MG63 (cell line): Measurements from ENCODE around the gene PROM2. TPM values are rescaled to one million over a fixed set of nuclear protein-coding genes. Genes with fewer than 3 reads are reported as not detected.
"Not testable (repeated sequence)": the region's sequence is repeated elsewhere in the genome, so short reads cannot be mapped to it uniquely, and the experiment has no call there.

ENCODE experiments used
- DNase-seq: peaks from one replicate; pipeline ENCODE4 v3.0.0-alpha.2; 2020
- H3K27me3 ChIP-seq: fragments of 250-450 bp; sonication (Bioruptor Pico); 2 replicates; pipeline ENCODE4 v1.5.1; 2020; ENCODE audit warnings: mild to moderate bottlenecking, moderate library complexity
- H3K36me3 ChIP-seq: fragments of 250-450 bp; sonication (Bioruptor Pico); 2 replicates; pipeline ENCODE4 v1.5.1; 2020; ENCODE audit warnings: mild to moderate bottlenecking, moderate library complexity
- H3K4me3 ChIP-seq: fragments of 250-450 bp; sonication (Bioruptor Pico); 2 replicates; pipeline ENCODE4 v1.5.1; 2020; ENCODE audit warnings: mild to moderate bottlenecking, moderate library complexity
- H3K9me3 ChIP-seq: fragments of 250-450 bp; sonication (Bioruptor Pico); 2 replicates; pipeline ENCODE4 v1.5.1; 2020; ENCODE audit warnings: mild to moderate bottlenecking, moderate library complexity
- total RNA-seq: library from RNA; depleted of rRNA; stranded (reverse); fragments of >200 nt; shearing (Covaris generic); gene quantifications from 2 replicates; pipeline ENCODE4 v1.2.3, GENCODE V29; 2014; ENCODE audit warnings: low replicate concordance; rRNA removed

The PROM2 gene
- total RNA-seq, result 2.0 and 2.3 TPM in 2 replicates

DNA sequence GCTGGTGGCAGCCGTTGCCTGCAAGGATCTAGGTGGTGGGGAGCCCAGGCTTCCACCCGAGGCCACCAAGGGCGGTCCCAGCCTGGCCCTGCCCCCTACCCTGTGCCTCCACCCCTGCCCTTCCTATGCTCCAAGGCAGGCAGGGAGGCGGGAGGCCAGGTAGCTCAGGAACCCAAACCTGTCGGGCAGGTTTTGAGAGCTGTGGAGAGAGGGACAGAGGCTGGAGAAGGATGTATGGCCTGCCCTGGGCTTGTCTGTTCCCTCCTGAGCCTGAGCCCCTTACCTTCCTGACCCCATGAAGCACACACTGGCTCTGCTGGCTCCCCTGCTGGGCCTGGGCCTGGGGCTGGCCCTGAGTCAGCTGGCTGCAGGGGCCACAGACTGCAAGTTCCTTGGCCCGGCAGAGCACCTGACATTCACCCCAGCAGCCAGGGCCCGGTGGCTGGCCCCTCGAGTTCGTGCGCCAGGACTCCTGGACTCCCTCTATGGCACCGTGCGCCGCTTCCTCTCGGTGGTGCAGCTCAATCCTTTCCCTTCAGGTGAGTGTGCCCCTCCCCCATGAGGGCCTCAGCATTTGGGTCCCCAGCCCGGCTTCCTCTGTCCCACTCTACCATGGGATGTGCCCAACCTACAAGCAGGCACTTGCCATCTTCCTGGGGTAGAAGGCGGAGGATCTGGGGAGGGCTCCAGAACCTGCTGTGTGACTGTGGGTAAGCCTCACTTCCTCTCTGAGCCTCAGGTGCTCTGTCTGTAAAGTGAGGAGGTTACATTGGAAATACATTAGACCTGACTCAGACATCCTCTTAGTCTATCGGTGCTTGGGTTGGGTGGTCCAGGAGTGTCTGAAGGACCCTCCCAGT, at the start of gene PROM2:
Gene PROM2 (plus strand): TSS at position 159 of the 860 bp plus-strand sequence. CDS start 137 bp downstream, at position 296.
- no peak within 1 kb of the TSS for H3K4me3 ChIP-seq
- no peaks in the 10 kb centered on the region for H3K27me3 ChIP-seq
- DNase-seq, result no peak
- H3K36me3 ChIP-seq, result no peaks in the 10 kb centered on the region
- no peaks in the 10 kb centered on the region for H3K9me3 ChIP-seq

DNA sequence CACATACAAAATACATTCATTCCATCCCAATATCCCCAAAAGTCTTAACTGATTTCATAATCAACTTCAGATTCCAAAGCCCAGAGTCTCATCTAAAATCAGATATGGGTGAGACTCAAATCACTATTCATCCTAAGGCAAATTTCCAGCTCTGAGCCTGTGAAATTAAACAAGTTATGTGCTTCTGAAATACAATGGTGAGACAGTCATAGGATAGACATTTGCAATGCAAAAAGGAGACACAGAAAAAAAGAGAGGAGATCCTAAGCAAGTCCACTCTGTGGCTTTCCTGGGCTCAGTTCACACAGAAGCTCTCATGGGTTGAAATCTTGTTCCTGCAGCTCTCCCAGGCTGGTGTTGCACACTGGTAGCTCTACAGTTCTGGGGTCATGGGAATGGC, 48.6 kb upstream of the PROM2 start:
- no peaks in the 10 kb centered on the region for H3K36me3 ChIP-seq
- no peaks in the 10 kb centered on the region for H3K27me3 ChIP-seq
- H3K4me3 ChIP-seq, result no peak overlapping the region
- no peak for DNase-seq
- peaks cover 7% of the 10 kb centered on the region for H3K9me3 ChIP-seq

DNA sequence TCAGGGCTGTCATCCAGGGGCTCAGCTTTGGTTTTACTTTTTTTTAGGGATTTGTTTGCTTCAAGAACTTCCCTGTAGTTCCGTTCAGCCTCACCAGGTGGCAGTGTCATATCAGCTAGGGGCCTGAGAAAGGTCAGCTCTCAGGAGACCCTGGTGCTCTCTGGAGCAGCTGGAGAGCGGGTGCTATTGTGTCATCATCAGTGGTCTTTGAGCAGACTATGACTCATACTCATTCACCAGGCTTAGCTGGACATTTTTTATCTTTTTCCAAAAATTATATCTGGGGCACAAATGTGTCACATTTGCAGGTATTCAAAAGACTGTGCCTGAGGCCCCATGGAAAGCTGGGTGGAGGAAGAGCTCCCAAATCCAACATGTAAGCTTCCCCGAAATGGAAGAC, 42.5 kb upstream of the PROM2 start:
- Histone ChIP-seq H3K36me3 (no peaks in the 10 kb centered on the region), H3K27me3 (no peaks in the 10 kb centered on the region)
- peak; percentile 79 for DNase-seq

DNA sequence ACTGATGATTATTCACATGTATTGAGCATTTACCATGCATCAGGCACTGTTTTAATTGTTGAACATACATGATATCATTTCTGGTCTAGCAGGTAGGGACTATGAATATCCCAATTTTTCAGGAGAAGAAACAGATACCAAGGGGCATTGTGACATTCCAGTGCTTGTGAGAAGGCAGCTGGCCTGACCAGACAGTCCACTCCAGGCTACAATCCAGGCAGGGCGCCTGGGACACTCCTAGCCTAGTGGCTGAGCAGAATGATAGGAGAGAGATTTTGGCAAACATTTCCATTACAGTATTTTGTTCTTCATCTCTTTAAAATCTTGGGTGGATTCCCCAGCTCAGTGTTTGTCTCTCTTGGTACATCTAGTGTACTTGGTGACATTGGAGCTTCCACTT, 42.0 kb upstream of the PROM2 start:
- H3K4me3 ChIP-seq, result no peak overlapping the region
- H3K9me3 ChIP-seq, result no peaks in the 10 kb centered on the region
- no peaks in the 10 kb centered on the region for H3K27me3 ChIP-seq
- DNase-seq, result no peak
- no peaks in the 10 kb centered on the region for H3K36me3 ChIP-seq

More for the DNA sequence above, 42.5 kb upstream of the PROM2 start:
- no peak overlapping the region for H3K4me3 ChIP-seq
- H3K9me3 ChIP-seq, result no peaks in the 10 kb centered on the region

DNA sequence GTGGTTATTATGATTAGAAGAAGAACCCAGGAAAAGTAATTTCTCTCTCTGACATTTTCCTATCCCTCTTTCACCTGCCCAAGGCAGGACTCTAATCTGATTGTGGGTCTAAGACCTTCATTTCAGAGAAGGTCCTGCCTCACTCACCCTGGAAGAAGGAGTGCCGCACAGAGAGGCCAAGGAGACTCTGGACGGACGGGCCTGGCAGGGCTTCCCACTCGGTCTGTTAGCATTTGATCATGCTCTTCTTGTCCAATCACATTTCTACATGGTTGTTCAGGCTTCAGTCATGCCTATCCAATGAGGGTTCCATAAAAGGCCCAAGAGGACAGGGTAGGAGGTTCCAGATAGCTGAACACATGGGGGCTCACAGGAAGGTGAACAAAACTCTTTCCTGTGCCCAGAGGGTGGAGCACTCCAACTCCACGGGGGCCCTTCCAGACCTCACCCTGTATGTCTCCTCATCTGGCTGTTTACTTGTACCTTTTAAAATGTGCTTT, 39.9 kb upstream of the PROM2 start:
- no peak for DNase-seq
- no peaks in the 10 kb centered on the region for H3K27me3 ChIP-seq
- no peaks in the 10 kb centered on the region for H3K36me3 ChIP-seq
- H3K9me3 ChIP-seq, result no peaks in the 10 kb centered on the region
- H3K4me3 ChIP-seq, result no peak overlapping the region

- no peak overlapping the region for H3K4me3 ChIP-seq
- no peaks in the 10 kb centered on the region for H3K36me3 ChIP-seq
- no peak for DNase-seq
- H3K27me3 ChIP-seq, result no peaks in the 10 kb centered on the region
- no peaks in the 10 kb centered on the region for H3K9me3 ChIP-seq
These were observed 39.4 kb upstream of the PROM2 start for GRCh38 chr2:95234816-95235215.

GRCh38 chr2:95238131-95238530, 36.1 kb upstream of the PROM2 start:
- H3K36me3 ChIP-seq, result no peaks in the 10 kb centered on the region
- DNase-seq, result no peak
- H3K4me3 ChIP-seq, result no peak overlapping the region
- H3K9me3 ChIP-seq, result peaks cover 10% of the 10 kb centered on the region
- H3K27me3 ChIP-seq, result no peaks in the 10 kb centered on the region

GRCh38 chr2:95240091-95240490, 34.2 kb upstream of the PROM2 start:
- Histone ChIP-seq H3K4me3 (no peak overlapping the region), H3K9me3 (peaks cover 13% of the 10 kb centered on the region), H3K27me3 (no peaks in the 10 kb centered on the region), H3K36me3 (no peaks in the 10 kb centered on the region)
- no peak for DNase-seq

GRCh38 chr2:95240556-95240955, 33.7 kb upstream of the PROM2 start:
- no peak overlapping the region for H3K4me3 ChIP-seq
- DNase-seq, result no peak
- no peaks in the 10 kb centered on the region for H3K36me3 ChIP-seq
- no peaks in the 10 kb centered on the region for H3K27me3 ChIP-seq
- peaks cover 13% of the 10 kb centered on the region for H3K9me3 ChIP-seq

DNA sequence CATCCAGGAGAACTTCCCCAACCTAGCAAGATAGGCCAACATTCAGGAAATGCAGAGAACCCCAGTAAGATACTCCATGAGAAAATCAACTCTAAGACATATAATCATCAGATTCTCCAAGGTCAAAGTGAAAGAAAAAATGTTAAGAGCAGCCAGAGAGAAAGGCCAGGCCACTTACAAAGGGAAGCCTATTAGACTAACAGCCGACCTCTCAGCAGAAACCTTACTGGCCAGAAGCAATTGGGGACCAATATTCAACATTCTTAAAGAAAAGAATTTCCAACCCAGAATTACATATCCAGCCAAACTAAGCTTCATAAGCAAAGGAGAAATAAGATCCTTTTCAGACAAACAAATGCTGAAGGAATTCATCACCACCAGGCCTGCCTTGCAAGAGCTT, 32.2 kb upstream of the PROM2 start:
- not testable (repeated sequence) for H3K27me3 ChIP-seq, H3K36me3 ChIP-seq, H3K4me3 ChIP-seq, DNase-seq
- peaks cover 13% of the 10 kb centered on the region for H3K9me3 ChIP-seq

DNA sequence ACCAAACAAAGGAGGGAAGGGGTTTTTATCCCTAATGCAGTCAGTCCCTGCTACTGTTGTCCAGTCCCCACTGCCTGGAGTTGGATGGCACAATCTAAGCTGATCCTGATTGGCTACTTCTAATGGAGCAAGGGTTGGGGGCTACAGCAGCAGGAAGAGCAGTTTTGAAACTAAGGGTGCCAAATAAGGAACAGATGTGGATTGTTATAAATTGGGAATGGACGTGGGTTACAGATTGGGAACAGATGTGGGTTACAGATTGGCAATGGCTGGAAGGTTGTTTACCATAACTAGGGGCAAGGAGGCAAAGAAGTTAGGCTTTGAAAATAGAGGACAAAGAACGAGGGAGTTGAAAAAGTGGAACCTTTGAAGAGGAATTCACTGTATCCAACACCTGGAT, 16.0 kb upstream of the PROM2 start:
- DNase-seq, result no peak
- Histone ChIP-seq H3K4me3 (no peak overlapping the region), H3K27me3 (no peaks in the 10 kb centered on the region), H3K36me3 (no peaks in the 10 kb centered on the region), H3K9me3 (peaks cover 14% of the 10 kb centered on the region)

DNA sequence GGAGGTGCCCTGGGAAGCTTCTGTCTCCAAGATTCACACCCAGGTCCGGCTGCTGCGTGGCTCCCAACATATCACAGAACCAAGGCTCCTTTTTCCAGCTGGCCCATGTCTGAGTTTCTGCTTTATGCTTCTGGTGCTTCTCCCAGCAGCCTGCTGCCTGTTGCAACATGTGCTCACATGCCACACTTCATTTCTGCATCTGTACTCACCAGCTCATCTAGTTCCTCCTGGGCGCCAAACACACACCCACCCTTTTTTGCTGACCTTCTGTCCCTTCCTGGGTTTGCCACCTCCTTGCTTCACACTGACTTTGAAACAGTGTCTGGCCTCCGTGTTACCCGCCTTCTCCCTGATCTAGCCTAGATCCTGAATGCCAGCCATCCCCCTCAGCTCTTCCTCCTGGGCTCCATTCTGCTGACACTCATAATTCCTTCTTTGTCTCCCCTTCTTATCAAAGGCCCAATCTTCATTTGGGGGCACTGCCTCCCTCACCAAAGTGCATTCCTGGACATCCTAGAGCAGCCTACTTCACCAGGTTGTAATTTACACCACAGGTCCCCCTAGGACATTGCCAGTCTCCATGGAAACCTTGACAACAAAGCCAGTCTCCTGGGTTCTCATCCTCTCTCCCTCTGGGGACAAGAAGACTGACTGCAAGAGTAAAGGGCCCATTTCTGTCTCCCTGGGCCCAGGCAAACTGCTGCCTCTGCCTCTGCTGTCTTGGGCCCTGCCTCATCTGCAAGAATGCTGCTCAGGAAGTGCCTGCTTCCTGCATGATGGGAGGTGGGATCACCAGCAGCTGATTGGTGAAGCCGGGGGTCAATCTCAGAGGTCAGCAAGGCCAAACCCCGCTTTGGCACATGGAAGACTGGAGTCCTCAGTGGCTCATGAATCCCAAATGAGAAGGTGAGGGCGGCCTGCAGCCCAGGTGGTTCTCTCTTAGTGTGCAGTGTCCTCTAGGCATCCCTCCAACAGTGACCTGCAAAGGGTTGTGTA, 13.9 kb upstream of the PROM2 start:
- Histone ChIP-seq H3K27me3 (peaks cover 2% of the 10 kb centered on the region; the same call in 1 of the 2 replicates), H3K9me3 (peaks cover 14% of the 10 kb centered on the region), H3K4me3 (no peak overlapping the region), H3K36me3 (no peaks in the 10 kb centered on the region)
- no peak for DNase-seq

GRCh38 chr2:95261602-95262001, 12.6 kb upstream of the PROM2 start:
- no peak for DNase-seq
- Histone ChIP-seq H3K4me3 (no peak overlapping the region), H3K27me3 (peaks cover 2% of the 10 kb centered on the region; the same call in 1 of the 2 replicates), H3K9me3 (peaks cover 10% of the 10 kb centered on the region), H3K36me3 (no peaks in the 10 kb centered on the region)

DNA sequence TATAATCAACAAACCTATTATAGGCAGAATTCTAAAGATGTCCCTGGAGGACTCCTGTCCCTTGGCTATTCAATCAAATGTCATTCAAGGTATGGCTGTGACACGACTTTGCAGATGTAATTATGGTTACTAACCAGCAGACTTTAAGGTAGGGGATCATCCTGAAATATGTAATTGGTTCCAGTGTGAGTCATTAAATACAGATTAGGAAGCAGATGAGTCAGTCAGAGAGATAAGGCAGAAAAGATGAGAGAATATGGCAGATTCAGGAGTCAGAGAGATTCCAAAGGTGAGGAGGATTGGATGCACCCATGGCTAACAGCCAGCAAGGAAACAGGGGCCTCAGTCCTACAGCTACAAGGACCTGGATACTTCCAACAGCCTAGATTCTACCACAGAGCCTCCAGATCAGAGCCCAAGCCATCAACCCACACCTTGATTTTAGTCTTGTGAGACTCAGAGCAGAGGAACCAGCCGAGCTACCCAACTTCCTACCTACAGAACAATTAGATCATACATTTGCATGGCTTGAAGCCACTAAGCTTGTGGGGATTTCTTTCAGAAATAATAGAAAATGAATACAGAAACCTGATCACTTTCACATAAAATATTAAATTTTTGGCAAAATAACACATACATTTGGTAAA, 11.2 kb upstream of the PROM2 start:
- H3K9me3 ChIP-seq, result 0 out of 2 replicates have a peak, but pooled peaks cover 2% of the 10 kb centered on the region
- DNase-seq, result no peak
- no peaks in the 10 kb centered on the region for H3K36me3 ChIP-seq
- peaks cover 2% of the 10 kb centered on the region; the same call in 1 of the 2 replicates for H3K27me3 ChIP-seq
- no peak overlapping the region for H3K4me3 ChIP-seq

DNA sequence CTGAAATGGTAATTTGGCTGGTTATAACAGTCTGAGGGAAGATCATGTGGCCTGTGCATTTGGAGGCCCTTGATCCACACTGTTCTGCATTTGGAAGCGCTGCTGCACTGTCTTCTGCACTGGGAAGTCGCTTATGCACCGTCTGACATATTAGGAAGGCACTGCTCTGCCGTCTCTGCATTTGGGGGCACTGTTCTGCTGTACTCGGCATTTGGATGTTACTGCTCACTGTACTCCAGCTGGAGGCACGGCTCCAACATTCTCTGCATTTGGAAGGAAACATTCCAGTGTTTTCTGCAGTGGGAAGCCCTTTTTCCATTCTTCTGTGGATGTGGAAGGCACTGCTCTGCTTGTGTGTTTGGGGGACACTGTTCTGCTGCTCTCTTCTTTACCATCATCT, 9.6 kb upstream of the PROM2 start:
- H3K36me3 ChIP-seq, result no peaks in the 10 kb centered on the region
- no peaks in the 10 kb centered on the region for H3K9me3 ChIP-seq
- peaks cover 2% of the 10 kb centered on the region; the same call in 1 of the 2 replicates for H3K27me3 ChIP-seq
- no peak overlapping the region for H3K4me3 ChIP-seq
- DNase-seq, result no peak

DNA sequence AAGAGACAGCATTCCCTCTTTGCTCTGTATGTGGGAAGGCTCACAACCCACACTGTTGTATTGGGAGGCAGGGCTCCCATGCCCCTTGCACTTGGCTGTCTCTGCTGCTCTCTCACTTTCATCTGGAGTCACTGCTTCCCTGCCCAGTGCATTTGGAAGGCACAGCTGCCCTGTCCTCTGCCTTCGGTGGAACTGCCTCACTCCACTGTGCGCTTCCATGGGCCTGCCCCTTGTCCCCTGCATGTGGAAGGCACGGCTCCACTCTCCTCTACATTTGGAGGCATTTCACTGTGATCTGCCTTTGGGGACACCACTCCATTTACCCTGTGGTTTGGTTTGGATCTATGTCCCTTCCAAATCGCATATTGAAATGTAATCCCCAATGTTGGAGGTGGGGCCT, 9.1 kb upstream of the PROM2 start:
- DNase-seq, result no peak
- Histone ChIP-seq H3K27me3 (peaks cover 2% of the 10 kb centered on the region; the same call in 1 of the 2 replicates), H3K4me3 (no peak overlapping the region), H3K36me3 (no peaks in the 10 kb centered on the region), H3K9me3 (no peaks in the 10 kb centered on the region)
